Measurements from ENCODE around the gene CLHC1.

GRCh38 chr2:55133467-55134315, 98.4 kb downstream of the CLHC1 start:
- TF ChIP-seq CTCF (conservative IDR thresholded peaks at IDR 0.05; ENCODE audit: low read depth, low read length) (no peak), EZH2 (IDR thresholded peaks at IDR 0.05; ENCODE audit: low read length, unreplicated experiment) (no peak), EZH2phosphoT487 (IDR thresholded peaks at IDR 0.05; ENCODE audit: borderline replicate concordance, low read length) (no peak)

Data from PC-3 (cell line).